ENCODE measurements around the gene CARD14. TPM values are rescaled to one million over a fixed set of nuclear protein-coding genes. Genes with fewer than 3 reads are reported as not detected.

Gene CARD14
- total RNA-seq, 2 experiments from 2014 or later: not detected

- intact Hi-C loops (cut with DNase I, micrococcal nuclease): no loop called here
- H3K4me1 Mint-ChIP-seq (ENCODE audit: low read depth): no peaks in the 10 kb centered on the region
- no peak overlapping the region for H3K4me3 Mint-ChIP-seq
- no peaks in the 10 kb centered on the region for H3K9me3 Mint-ChIP-seq
- H3K27me3 ChIP-seq (ENCODE audit: control insufficient read depth in 1 of 2, insufficient read depth in 2 of 2, low read length in 2 of 2): no peaks in the 10 kb centered on the region
- CTCF ChIA-PET: no interaction called here
- no peaks in the 10 kb centered on the region for H3K4me1 ChIP-seq (ENCODE audit: insufficient read depth, low read length)
- no peaks in the 10 kb centered on the region for H3K36me3 Mint-ChIP-seq (ENCODE audit: low read depth)
- no peak for TF ChIP-seq CTCF (IDR thresholded peaks at IDR 0.05)
- POLR2A ChIA-PET: no interaction called here
- H3K27me3 Mint-ChIP-seq: peaks cover 4% of the 10 kb centered on the region
- no peak for ATAC-seq (ENCODE audit: poor library complexity)
- no peak overlapping the region for H3K27ac ChIP-seq (ENCODE audit: low read depth in 1 of 2, low read length in 2 of 2)
- no peak for DNase-seq
- no peaks in the 10 kb centered on the region for H3K36me3 ChIP-seq (ENCODE audit: insufficient read depth, low read length)
- no peaks in the 10 kb centered on the region for H3K9me3 ChIP-seq (ENCODE audit: control insufficient read depth in 1 of 2, insufficient read depth in 1 of 2, low read length in 2 of 2)
- no peak overlapping the region for H3K27ac Mint-ChIP-seq
- no peak overlapping the region for H3K4me3 ChIP-seq (ENCODE audit: low read length)
Measured at GRCh38 chr17:80187090-80187489, 17.3 kb downstream of the CARD14 start.

DNA sequence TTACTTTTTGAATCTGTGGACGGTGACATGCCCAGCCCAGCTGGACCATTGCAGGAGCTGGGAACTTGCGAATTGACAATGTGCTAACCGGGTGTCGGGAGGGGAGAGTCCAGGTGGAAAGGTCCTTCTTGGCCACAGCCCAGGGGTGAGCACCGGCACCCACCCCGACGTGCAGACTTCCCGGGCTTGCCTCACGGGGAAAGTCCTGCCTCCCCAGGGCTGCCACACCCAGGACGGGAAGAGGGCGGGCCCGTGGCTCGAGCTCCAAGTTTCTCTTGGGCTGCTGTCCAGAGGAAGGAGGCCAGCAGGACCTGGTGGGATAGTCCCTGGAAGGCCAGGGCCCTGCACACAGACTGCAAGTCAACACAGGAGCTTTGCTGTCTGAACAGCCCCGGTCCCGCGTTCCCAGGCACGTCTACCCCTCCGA, 17.7 kb downstream of the CARD14 start:
- no peaks in the 10 kb centered on the region for H3K27me3 ChIP-seq (ENCODE audit: control insufficient read depth in 1 of 2, insufficient read depth in 2 of 2, low read length in 2 of 2)
- H3K36me3 Mint-ChIP-seq (ENCODE audit: low read depth): no peaks in the 10 kb centered on the region
- intact Hi-C loops (cut with DNase I, micrococcal nuclease): no loop called here

GRCh38 chr17:80189611-80190010, 19.8 kb downstream of the CARD14 start:
- no peak for ATAC-seq (ENCODE audit: poor library complexity)
- Mint-ChIP-seq H3K4me3 (no peak overlapping the region), H3K4me1 (ENCODE audit: low read depth) (no peaks in the 10 kb centered on the region), H3K27ac (no peak overlapping the region), H3K9me3 (no peaks in the 10 kb centered on the region), H3K36me3 (ENCODE audit: low read depth) (no peaks in the 10 kb centered on the region), H3K27me3 (peaks cover 4% of the 10 kb centered on the region)
- Histone ChIP-seq H3K4me3 (ENCODE audit: low read length) (no peak overlapping the region), H3K27me3 (ENCODE audit: control insufficient read depth in 1 of 2, insufficient read depth in 2 of 2, low read length in 2 of 2) (no peaks in the 10 kb centered on the region), H3K27ac (ENCODE audit: low read depth in 1 of 2, low read length in 2 of 2) (no peak overlapping the region), H3K9me3 (ENCODE audit: control insufficient read depth in 1 of 2, insufficient read depth in 1 of 2, low read length in 2 of 2) (no peaks in the 10 kb centered on the region), H3K4me1 (ENCODE audit: insufficient read depth, low read length) (no peaks in the 10 kb centered on the region), H3K36me3 (ENCODE audit: insufficient read depth, low read length) (no peaks in the 10 kb centered on the region)
- DNase-seq: no peak
- POLR2A ChIA-PET: no interaction called here
- CTCF ChIA-PET: no interaction called here
- no peak for TF ChIP-seq CTCF (IDR thresholded peaks at IDR 0.05)
- intact Hi-C loops (cut with DNase I, micrococcal nuclease): loop anchor here in 1 of 2 experiments (5.0 kb wide), 1 partner anchor 178 kb away; no protein-coding TSS in a partner anchor

More for the DNA sequence above, 17.7 kb downstream of the CARD14 start:
- ATAC-seq (ENCODE audit: poor library complexity) (no peak), DNase-seq (no peak)
- Histone ChIP-seq H3K27ac (ENCODE audit: low read depth in 1 of 2, low read length in 2 of 2) (no peak overlapping the region), H3K4me3 (ENCODE audit: low read length) (no peak overlapping the region), H3K4me1 (ENCODE audit: insufficient read depth, low read length) (no peaks in the 10 kb centered on the region), H3K9me3 (ENCODE audit: control insufficient read depth in 1 of 2, insufficient read depth in 1 of 2, low read length in 2 of 2) (no peaks in the 10 kb centered on the region), H3K36me3 (ENCODE audit: insufficient read depth, low read length) (no peaks in the 10 kb centered on the region)
- Mint-ChIP-seq H3K4me3 (no peak overlapping the region), H3K27ac (no peak overlapping the region), H3K9me3 (no peaks in the 10 kb centered on the region), H3K27me3 (peaks cover 4% of the 10 kb centered on the region), H3K4me1 (ENCODE audit: low read depth) (no peaks in the 10 kb centered on the region)
- POLR2A ChIA-PET: no interaction called here
- TF ChIP-seq CTCF (IDR thresholded peaks at IDR 0.05): no peak
- CTCF ChIA-PET: no interaction called here
